T-helper 22 cell (primary cell): ENCODE results near the gene PTOV1.
A peak's percentile ranks its signal among the peaks of the same experiment; 100 is the strongest.

Experiments
- DNase-seq: peaks from one replicate; pipeline ENCODE4 v3.0.0-alpha.2; 2020; ENCODE audit warnings: low read depth

Gene PTOV1

GRCh38 chr19:49850487-49851342 is at the start of gene PTOV1:
TSS of gene PTOV1 (plus strand) at chr19:49851159.
- peak; percentile 76 for DNase-seq

- DNase-seq = no peak
Observed at GRCh38 chr19:49801401-49801888, 49.5 kb upstream of the PTOV1 start.

GRCh38 chr19:49801966-49802661 is 48.8 kb upstream of the PTOV1 start:
- no peak for DNase-seq

GRCh38 chr19:49802836-49803528 is 48.0 kb upstream of the PTOV1 start:
- no peak for DNase-seq

- DNase-seq = no peak
Observed at GRCh38 chr19:49803529-49803856, 47.5 kb upstream of the PTOV1 start.

GRCh38 chr19:49805822-49806619 is 44.9 kb upstream of the PTOV1 start:
- DNase-seq = no peak

GRCh38 chr19:49806620-49806959 is 44.4 kb upstream of the PTOV1 start:
- DNase-seq = no peak

- no peak for DNase-seq
Observed at GRCh38 chr19:49807058-49807903, 43.7 kb upstream of the PTOV1 start.

- DNase-seq = no peak
Observed at GRCh38 chr19:49807904-49808675, 42.9 kb upstream of the PTOV1 start.

- peak; percentile 83 for DNase-seq
Observed at GRCh38 chr19:49808711-49809159, 42.2 kb upstream of the PTOV1 start.

GRCh38 chr19:49809160-49809940 is 41.6 kb upstream of the PTOV1 start:
- peak; percentile 40 for DNase-seq

GRCh38 chr19:49809941-49810389 is 41.0 kb upstream of the PTOV1 start:
- no peak for DNase-seq

- DNase-seq = no peak
Observed at GRCh38 chr19:49811328-49811727, 39.6 kb upstream of the PTOV1 start.

- DNase-seq = no peak
Observed at GRCh38 chr19:49812452-49812996, 38.4 kb upstream of the PTOV1 start.

GRCh38 chr19:49812997-49813861 is 37.7 kb upstream of the PTOV1 start, which contains the start of gene FUZ:
TSS of gene FUZ (minus strand) at chr19:49813292. CDS start at chr19:49813106, 186 bp downstream.
- peak; percentile 91 for DNase-seq

GRCh38 chr19:49814010-49814409 is 36.9 kb upstream of the PTOV1 start:
- DNase-seq = no peak

GRCh38 chr19:49816590-49816989 is 34.4 kb upstream of the PTOV1 start:
- DNase-seq = no peak
